Glomerular visceral epithelial cell (primary cell): ENCODE data around the gene CELA2B.
"Not testable (repeated sequence)": the region's sequence is repeated elsewhere in the genome, so short reads cannot be mapped to it uniquely, and the experiment has no call there.

Experiments
- DNase-seq: peaks from one replicate; pipeline ENCODE4 v3.0.0-alpha.2; 2016; ENCODE audit errors: extremely low spot score

Gene CELA2B

DNA sequence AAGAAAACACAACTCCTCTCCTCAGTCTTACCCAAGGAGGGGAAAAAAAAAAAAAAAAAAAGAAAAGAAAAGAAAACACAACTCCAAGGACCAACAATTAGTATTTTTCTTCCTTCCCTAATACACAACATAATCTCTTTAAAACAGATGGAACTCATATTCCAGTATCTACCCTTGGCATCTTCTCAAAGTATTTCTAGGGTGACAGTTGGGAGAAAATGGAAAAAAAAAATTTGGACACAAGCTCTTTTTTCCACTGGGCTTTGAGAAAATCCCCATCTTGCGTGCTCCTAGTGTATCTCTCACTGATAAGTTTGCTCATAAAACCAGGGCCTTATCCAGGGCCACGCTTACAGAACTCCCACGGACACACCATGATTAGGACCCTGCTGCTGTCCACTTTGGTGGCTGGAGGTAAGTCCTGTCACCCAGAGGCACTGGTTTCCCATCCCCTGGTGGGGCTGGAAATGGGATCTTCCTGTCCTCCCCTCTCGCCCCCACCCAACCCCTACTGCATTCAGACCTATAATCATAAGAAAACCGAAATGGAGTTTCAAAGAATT lies at the start of gene CELA2B:
Gene CELA2B, plus strand, starts transcription at position 353 of the 563 bp plus-strand sequence. Its CDS starts 22 bp downstream, at position 375.
- no peak for DNase-seq

DNA sequence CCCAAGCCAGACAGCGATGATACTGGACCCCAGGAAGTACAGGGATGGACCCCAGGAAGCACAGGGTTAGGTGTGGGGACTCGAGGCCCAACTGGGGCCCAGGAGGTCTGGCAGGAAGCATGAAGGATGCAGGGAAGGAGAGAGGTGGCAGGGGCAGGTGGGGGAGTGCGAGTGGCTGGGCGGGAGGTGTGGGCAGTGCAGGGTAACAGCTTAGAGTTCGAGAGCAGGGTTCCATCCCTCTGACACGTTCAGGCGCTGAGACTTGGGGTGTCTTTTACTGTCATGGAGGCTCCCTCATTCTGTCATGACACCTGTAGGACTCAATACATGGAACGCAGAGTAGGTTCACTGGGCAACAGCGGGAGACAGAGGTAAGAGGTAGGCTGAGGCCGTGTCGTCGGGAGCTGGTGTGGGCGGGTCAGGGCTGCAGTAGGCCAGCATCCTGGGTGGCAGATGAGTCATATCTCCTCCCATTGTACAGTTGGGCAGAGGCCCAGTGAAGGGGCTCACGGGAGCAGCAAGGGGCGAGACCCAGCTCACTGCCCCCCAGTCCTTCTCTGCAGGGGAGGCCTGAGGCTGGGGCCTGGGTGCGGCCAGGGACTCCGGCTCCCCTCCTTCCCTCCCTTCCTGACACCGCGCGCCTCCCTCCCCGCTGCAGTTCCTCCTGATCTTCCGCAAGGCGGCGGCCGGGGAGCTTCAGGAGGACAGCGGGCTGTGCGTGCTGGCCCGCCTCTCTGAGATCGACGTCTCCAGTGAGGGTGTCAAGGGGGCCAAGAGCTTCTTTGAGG lies 49.2 kb upstream of the CELA2B start:
- DNase-seq, result peak; percentile 54

DNA sequence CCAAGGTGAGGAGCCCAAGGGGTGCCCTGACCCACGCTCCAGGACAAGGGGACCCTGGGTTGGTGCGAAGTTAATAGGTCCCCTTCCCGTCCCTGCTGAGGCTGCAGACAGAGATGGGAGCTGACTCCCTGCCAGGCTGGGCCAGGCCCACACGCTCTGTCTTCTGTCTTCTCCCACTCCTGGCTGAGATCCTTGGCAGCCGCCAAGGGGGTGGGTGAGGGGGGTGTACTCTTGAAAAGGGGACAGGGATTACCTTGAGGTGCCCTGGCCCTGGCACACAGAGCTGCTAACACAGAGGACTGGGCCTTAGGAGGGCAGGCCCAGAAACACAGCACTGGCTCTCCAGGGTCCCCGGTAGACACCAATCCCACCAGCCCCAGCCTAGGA lies 48.6 kb upstream of the CELA2B start:
- DNase-seq, result no peak

GRCh38 chr1:15428252-15428651 lies 47.7 kb upstream of the CELA2B start:
- DNase-seq, result not testable (repeated sequence)

DNA sequence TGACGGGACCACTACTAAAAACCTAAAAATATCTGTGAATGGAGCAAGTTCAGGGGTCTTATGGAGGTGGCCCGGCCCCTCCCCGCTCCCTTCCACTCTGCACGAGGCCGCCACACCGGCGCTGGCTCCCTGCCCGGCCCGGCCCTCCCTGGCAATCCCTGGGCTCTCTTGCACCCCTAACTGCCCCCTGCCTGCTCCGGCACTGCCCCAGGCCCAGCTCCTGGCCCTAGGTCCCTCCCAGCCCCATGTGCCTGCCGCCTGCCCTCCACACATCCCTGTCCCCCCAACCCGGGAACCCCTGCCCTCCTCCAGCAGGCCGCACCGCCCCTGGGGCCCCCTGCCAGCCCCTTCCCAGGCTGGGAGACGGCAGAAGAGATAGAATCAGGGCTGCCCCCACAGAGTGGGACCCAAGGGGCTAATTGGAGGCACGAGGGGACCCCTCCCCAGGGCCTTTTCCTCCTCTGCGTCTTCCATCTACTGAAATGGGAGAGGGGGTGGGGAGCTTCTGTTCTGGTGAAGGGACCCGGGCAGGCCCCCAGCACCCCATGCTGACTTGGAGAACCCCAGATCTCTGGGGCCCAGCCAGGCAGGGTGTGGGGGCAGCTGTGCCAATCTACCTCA lies 47.0 kb upstream of the CELA2B start:
- DNase-seq, result no peak

DNA sequence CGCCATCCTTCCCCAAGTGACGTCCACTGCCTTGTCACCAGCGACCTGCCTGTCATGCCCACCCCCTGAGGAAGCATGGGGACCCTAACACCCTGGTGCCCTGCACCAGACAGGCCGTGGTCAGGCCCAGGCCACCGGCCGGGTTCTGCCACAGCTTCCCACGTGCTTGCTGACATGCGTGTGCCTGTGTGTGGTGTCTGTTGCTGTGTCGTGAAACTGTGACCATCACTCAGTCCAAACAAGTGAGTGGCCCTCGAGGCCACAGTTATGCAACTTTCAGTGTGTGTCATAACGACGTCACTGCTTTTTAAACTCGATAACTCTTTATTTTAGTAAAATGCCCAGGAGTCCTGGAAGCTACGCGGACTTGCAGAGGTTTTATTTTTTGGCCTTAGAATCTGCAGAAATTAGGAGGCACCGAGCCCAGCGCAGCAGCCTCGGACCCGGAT lies 46.2 kb upstream of the CELA2B start:
- DNase-seq, result no peak

- peak; percentile 44 for DNase-seq
Observed at GRCh38 chr1:15430787-15431570, 44.9 kb upstream of the CELA2B start.

GRCh38 chr1:15431571-15431948 lies 44.3 kb upstream of the CELA2B start:
- DNase-seq, result no peak

DNA sequence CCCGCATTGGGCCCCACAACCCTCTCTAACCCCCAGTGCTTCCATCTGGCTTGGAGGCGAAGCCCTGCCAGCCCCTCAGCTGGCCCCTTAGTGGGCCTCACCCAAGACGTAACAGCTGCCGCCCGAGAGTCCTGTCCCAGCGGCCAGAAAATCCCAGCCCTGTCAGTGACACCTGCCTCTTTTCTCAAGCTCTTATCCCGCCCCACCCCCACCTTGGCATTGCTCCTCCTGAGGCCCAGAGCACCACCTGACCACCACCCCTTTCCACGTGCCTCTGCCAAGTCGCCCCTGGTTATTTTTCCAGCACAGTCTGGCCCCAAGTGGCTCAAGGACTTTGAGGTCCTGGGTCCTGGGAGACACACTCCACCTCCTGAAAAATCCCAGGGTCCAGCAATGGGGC lies 43.6 kb upstream of the CELA2B start:
- no peak for DNase-seq

GRCh38 chr1:15433471-15433870 lies 42.4 kb upstream of the CELA2B start:
- DNase-seq, result no peak

GRCh38 chr1:15434739-15435138 lies 41.2 kb upstream of the CELA2B start:
- not testable (repeated sequence) for DNase-seq

DNA sequence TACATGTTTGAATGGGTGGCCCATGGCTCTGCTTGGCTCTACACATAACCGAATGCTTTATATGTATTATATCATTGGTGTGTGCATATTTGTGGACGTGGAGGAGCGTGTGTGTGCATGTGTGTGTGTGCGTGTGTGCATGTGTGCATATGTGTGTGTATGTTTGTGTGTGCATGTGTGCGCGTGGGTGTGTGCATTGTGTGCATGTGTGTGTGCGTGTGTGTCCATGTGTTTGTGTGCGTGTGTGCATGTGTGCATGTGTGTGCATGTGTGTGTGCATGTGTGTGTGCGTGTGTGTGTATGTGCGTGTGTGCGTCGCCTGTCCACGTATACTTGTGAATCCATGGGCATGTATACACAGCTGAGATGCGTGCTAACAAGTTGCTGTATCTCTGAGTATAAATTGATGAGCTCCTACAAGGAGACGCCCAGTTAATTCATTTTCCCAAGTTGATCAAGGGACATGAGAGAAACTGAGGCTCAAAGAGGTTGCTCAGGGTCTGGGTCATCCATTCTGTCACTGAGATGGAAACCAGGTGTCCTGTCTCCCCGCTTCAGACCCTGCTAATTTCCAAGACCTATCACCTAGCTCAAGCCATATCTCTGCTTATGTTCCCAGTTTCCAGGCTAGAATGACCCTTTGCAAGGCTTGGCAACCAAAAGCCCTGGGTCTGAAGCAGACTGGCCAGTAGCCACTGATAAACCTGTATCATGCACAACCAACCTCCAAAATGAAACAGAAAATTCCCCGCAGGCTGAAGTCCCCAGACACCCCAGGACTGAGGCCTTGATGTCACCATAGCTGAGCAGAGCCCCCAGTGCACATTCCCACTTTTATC lies 40.4 kb upstream of the CELA2B start:
- DNase-seq, result no peak

- no peak for DNase-seq
Observed at GRCh38 chr1:15436881-15437442, 38.9 kb upstream of the CELA2B start.

DNA sequence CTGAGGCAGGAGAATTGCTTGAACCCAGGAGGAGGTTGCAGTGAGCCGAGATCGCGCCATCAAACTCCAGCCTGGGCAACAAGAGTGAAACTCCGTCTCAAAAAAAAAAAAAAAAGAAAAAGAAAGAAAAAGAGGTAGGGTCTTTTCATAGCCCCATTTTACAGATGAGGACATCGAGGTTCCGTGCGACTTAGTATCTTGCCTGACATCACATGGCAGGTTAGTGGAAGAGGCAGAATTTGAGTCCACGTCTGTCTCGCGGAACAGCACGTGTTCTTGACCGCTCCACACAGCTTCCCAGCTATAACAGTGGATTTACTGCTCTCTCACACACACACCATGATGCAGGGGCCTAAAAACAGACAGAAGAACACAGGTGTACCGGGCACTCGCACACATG lies 36.6 kb upstream of the CELA2B start:
- no peak for DNase-seq

- no peak for DNase-seq
Observed at GRCh38 chr1:15440357-15440756, 35.5 kb upstream of the CELA2B start.

DNA sequence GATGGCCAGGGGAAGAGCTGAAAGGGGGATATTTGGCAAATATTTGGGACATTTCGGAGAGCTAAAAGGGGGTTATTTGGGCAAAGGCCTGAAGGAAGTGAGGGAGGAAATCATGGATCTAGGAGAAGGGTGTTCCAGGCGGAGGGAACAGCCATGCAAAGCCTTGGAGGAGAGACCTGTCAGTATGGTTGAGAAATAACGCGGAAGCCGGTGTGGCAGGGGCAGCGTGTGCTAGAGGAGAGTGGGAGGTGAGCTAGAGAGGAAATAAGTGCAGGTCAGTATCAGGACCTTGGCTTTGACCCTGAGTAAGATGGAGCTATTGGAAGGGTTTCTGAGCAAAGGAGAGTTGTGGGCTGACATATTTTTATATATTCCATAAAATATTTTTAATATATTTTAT lies 34.7 kb upstream of the CELA2B start:
- no peak for DNase-seq

DNA sequence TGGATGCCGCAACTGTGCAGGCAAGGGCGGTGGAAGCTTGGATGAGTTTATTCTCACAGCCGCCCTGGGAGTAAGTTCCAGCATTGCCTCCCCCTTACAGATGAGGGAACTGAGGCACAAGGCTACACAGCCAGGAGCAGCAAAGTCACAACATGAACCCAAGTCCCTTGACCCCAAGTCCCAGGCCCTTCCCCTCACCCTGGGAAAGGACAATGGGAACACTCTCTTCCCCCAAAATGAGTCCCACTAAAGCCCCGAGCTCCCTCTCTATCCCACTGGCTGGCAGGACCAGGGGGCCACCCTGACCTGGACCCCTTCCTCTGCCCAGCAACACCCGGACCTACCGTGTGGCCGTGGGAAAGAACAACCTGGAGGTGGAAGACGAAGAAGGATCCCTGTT lies 33.8 kb upstream of the CELA2B start:
- DNase-seq, result no peak

DNA sequence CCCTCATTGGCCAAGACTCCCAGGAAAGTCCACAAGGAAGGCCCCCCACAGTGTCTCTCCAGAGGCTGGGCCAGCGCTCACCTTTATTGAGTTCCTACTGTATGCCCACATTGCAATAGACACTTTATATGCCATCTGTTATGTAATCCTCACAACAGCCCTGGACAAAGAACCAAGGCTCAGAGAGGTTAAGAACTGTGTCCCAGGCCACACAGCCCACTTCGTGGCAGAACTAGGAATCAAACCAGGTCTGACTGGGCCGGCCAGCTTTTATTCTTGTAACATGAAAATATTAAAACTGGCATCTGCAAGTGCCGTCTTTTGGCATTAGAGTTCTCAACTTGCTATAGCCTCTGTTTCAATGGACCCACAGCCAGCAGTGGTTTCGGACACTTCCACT lies 33.1 kb upstream of the CELA2B start:
- no peak for DNase-seq

- no peak for DNase-seq
Observed at GRCh38 chr1:15443281-15443680, 32.6 kb upstream of the CELA2B start.

GRCh38 chr1:15444468-15445389 lies 31.2 kb upstream of the CELA2B start:
- DNase-seq, result no peak
